ENCODE results near the gene GDF15.

GRCh38 chr19:18436671-18437490 is 50.9 kb downstream of the GDF15 start:
- TF ChIP-seq ELF4 (IDR thresholded peaks at IDR 0.05) (no peak), ZNF384 (IDR thresholded peaks at IDR 0.05) (no peak), BHLHE40 (IDR thresholded peaks at IDR 0.05; ENCODE audit: borderline replicate concordance) (no peak), SP1 (IDR thresholded peaks at IDR 0.05) (no peak)
